GM21381 (cell line): ENCODE results near the gene TEKT5.
A peak's percentile ranks its signal among the peaks of the same experiment; 100 is the strongest.
"Not testable (repeated sequence)": the region's sequence is repeated elsewhere in the genome, so short reads cannot be mapped to it uniquely, and the experiment has no call there.

Experiments
- ATAC-seq: cut with Tn5 transposase; IDR thresholded peaks from one replicate; pipeline ENCODE4 v1.9.1; 2021; ENCODE audit warnings: mild to moderate bottlenecking, moderate library complexity; ENCODE audit not compliant: unreplicated experiment

Gene TEKT5

GRCh38 chr16:10694830-10695229, at the start of gene TEKT5:
Gene TEKT5 (minus strand): TSS chr16:10694930. CDS start chr16:10694873, 57 bp downstream.
- no peak for ATAC-seq

DNA sequence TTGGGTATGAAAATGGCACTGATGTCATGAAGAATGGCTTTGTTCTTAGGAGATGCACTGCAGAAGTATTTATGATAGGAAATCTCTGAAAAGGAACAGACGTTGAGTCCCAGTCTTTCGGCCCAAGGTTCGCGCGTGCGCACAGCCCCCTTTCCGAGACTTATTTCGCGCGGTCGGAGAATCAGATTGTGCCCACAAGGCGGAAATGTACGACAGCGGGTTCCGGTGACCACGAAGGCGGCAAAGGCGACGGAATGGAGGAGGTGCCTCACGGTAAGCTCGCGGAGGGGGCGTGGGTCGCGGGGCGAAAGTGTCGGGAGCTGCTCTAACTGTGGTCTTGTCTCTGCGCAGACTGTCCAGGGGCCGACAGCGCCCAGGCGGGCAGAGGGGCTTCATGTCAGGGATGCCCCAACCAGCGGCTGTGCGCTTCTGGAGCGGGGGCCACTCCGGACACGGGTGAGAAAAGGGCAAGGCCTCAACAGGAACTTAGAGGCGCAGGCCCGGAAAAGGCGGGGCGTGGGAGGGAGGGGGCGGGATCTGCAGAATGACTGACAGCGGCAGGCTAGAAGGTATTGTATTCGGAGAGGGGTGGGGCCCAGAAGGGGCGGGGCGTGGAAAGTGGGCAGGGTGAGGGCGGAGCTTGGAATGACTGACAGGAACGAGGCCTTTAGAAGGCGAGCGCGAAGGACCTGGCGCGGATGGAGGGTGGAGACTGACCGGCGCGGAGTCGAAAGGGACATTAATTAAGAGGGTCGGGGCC, 49.1 kb upstream of the TEKT5 start, which contains the start of gene NUBP1:
TSS of gene NUBP1 (plus strand) at position 233 of the 760 bp plus-strand sequence. CDS start at position 255, 22 bp downstream.
- peak; percentile 84 for ATAC-seq

GRCh38 chr16:10743227-10743609, 48.5 kb upstream of the TEKT5 start:
- ATAC-seq: no peak

GRCh38 chr16:10741844-10742243, 47.1 kb upstream of the TEKT5 start:
- no peak for ATAC-seq

DNA sequence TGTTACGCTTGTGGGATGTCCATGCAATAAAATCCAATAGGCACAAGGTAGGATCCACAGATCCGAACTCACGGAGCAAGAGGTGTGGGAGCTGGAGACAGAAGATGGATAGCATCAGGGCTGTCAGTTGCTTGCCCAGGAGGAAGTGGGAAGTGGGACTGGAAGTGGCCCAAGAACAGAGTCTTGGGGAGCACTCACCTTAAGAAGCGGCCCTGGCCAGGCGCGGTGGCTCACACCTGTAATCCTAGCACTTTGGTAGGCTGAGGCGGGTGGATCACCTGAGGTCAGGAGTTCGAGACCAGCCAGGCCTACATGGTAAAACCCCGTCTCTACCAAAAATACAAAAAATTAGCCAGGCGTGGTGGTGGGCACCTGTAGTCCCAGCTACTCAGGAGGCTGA, 46.5 kb upstream of the TEKT5 start:
- not testable (repeated sequence) for ATAC-seq

GRCh38 chr16:10740845-10741208, 46.1 kb upstream of the TEKT5 start:
- ATAC-seq: no peak

DNA sequence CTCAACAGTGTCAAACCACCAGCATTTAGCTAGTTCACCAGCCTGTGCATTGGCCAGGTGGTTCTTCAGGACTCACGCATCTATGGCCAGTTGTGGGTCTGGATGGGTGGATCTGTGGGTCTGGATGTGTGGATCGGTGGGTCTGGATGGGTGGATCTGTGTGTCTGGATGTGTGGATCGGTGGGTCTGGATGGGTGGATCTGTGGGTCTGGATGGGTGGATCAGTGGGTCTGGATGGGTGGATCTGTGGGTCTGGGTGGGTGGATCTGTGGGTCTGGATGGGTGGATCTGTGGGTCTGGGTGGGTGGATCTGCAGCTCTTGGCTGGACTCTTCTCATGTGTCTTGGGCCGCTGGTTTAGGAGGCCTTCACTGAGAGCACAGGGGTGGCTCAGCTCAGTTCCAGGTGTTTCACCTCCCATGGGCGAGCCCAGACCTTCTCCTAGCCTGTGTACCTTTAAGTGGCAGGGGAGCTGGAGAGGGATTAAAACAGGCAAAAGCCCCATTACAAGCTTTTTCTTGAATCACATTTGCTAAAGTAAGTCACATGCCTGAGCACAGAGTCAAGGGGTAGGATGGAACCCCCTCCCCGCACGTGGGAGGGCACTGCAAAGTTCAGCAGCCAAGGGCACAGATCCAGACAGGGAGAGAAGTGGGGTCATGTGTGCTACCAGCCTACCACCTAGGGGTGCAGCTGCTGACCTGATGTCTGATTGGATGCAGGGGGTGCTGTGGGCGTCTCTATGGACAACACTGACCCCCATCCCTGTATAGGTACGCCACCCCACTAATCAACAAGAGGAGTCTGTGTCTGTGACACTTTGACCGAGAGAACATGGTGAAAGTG, 45.5 kb upstream of the TEKT5 start:
- no peak for ATAC-seq

GRCh38 chr16:10738231-10739077, 43.7 kb upstream of the TEKT5 start:
- peak; percentile 64 for ATAC-seq

DNA sequence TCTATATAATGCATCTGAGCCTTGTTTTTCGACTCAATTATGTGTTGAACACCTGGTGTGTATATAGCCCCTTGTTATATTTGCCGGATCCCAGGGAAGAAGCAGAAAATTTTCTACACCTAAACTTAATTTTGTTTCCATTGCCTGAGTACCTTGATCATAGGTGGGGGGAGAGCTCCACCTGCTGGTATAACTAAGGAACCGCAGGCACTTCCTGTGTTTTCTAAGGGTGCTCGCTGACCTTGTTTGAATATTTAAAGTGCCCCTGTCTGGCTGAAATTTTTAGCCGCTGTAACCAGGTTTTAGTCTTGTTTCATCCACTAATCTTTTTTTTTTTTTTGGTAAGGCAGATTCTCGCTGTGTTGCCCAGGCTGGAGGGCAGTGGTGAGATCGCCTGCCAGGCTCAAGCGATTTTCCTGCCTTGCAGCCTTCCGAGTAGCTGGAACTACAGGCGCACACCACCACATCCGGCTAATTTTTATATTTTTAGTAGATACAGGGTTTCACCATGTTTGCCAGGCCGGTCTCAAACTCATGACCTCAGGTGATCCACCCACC, 42.4 kb upstream of the TEKT5 start:
- peak; percentile 35 for ATAC-seq

GRCh38 chr16:10731790-10732189, 37.1 kb upstream of the TEKT5 start:
- ATAC-seq: no peak

DNA sequence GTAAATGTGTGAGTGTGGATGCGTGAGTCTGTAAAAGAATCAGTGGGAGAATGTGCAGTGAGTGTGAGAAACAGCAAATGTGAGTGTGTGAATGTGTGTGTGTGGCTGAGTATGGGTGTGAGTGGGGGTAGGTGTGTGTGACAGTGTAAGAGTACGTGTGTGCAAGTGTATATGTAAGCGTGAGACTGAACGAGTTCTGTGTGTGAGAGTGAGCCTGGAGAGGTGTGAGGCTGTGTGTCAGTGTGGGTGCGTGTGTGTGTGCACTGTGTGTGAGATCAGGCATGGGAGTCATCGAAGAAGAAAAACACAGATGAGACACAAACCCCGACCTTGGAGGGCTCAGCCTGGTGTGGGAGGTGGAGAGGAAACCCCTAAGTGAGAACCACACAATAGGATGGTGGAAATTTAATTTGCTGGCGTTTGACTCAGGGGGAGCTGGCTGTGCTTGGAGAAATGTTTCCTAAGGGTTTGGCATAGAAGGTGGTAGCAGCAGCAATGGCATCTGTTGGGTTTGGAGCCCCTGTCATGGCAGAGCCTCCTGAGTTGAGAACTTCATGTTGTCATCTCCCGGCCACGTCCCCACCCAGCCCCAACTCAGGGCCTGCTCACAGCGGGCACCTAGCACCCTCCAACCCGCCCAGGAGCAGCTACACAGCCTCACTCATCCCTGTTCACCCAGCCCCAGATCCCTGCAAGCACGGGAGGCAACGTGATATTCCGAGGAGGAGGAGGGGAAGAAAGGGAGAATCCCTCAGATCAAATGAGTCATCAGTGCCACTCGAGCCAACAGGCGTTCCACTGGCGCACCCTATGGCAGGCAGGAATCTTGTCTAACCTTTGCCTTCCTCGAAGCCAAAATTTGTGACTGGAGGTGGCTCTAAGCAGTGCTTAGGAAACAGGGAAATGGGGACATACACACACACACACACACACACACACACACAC, 34.6 kb upstream of the TEKT5 start:
- no peak for ATAC-seq

DNA sequence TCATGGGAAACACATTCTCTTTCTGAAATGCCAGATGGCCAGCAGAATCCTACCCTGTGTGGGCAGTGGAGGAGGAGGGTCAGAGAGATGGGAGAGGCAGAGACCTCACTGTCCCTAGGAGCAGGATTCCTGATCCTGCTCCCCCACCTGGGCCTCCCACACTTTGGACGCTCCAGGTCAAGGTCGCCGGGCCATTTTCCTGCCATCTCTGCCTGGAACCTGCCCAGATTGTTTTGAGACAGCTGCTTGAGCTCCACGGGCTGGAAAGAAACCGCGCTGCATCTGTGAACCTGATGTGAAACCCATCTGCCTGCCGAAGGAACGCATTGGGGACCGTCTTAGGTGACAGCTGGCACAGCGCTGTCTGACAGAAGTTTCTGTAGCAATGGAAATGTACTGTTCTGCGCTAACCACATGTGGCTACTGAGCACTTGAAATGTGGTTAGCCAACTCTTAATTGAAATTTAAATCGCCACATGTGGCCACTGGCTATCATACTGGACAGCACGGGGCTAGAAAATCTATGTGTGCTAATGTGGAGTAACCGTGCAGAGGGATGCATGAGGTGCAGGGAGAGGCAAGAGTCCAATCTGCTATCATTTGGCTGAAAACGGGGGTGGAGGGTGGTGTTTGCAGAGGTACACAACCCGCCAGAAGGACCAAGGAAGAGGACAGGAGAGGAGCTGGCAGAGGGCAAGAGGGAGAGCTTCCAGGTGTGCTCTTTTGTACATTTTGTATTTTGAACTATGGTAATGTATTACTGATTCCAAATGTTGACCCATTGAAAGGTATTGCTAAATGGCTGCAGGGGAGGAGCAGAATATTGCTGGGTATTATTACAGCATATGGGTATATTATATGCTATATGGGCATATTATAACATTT, 33.5 kb upstream of the TEKT5 start:
- ATAC-seq: no peak

DNA sequence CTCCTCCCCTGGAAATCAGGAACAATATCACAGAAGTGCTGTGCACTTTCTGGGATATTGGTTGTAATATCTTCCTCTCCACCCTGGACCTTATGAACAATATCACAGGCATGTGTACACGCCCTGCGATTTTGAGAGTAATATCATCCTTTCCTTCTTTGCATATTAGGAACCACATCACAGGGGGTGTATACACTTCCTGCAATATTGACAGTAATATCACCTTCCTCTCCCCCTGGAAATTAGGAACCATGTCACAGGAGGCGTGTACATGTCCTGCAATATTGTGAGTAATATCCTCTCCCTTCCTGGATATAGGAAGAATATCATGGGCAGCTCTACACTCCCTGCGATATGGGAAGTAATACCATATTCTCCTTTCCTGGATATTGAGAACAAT, 14.2 kb upstream of the TEKT5 start:
- ATAC-seq: no peak

GRCh38 chr16:10699756-10700155, 5.0 kb upstream of the TEKT5 start:
- no peak for ATAC-seq

- ATAC-seq: no peak
Measured at GRCh38 chr16:10694306-10694705, 424 bp downstream of the TEKT5 start.

DNA sequence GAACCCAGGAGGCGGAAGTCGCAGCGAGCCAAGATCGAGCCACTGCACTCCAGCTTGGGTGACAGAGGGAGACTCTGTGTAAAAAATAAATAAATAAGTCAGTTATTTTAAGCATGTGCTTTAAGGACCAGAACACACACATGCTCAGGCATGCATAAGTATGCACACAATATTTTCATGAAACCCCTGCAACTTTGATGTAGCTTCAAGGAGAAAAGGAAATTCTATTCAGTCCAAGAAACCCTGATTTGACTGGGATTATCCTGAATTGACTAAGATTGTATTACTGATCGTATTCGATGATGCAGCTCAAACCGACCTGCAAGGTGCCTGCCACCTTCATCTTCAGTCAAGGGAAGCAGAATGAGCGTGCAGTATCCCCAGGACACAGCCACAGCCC, 841 bp downstream of the TEKT5 start:
- ATAC-seq: no peak

DNA sequence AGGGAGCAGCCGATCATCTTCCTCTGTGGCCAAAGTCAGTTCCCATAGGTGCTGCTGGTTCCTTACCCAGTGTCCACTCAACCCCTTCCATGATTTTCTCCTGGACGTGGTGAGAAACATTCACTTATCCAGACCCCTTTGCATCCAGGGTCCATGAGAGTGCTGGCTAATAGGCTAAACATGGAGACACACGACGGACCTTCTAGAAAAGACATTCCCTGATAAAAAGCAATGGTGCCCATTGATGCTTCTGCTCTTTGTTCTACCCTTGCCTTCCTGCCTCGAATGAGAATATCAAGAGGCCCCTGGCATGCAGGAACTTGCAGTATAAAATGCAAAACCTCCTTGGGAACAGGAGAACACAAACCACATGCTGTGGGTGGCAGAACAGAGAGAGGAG, 2.3 kb downstream of the TEKT5 start:
- no peak for ATAC-seq

DNA sequence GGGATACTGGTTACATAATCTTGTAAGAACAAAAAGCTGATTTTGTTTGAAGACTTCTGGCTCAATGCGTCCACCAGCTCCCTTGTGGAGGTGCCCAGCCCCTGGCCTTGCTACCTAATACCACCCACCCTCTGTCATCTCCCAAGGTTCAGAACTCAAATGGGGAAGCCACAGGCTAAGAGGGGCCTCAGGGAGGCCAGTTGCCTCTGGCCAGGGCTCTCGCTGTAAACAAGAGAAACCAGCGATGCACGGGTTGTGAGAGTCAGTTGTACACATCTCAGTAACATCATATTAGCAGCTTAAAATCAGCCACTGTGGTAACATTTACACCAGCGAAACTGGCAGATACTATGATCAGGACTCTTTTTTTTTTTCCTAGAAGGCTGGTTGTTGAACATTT, 6.0 kb downstream of the TEKT5 start:
- no peak for ATAC-seq

- ATAC-seq: no peak
Measured at GRCh38 chr16:10688291-10688690, 6.4 kb downstream of the TEKT5 start.
